GM19324 (cell line): ENCODE measurements around the gene ADNP.

Experiments used
- ATAC-seq: cut with Tn5 transposase; IDR thresholded peaks from one replicate; pipeline ENCODE4 v1.9.1; 2021; ENCODE audit warnings: mild to moderate bottlenecking, moderate library complexity; ENCODE audit not compliant: unreplicated experiment, low FRiP score

ADNP gene

GRCh38 chr20:50874758-50875665 is 56.2 kb downstream of the ADNP start:
- ATAC-seq: no peak

- ATAC-seq: no peak
These were observed 57.0 kb downstream of the ADNP start for GRCh38 chr20:50874111-50874757.

GRCh38 chr20:50873585-50873984 is 57.7 kb downstream of the ADNP start:
- no peak for ATAC-seq

- ATAC-seq: no peak
These were observed 58.4 kb downstream of the ADNP start for GRCh38 chr20:50872560-50873425.

GRCh38 chr20:50870561-50871161 is 60.6 kb downstream of the ADNP start:
- ATAC-seq: no peak

- ATAC-seq: no peak
These were observed 62.4 kb downstream of the ADNP start for GRCh38 chr20:50868509-50869495.

- ATAC-seq: no peak
These were observed 63.4 kb downstream of the ADNP start for GRCh38 chr20:50867805-50868204.

GRCh38 chr20:50866831-50867230 is 64.4 kb downstream of the ADNP start:
- no peak for ATAC-seq

GRCh38 chr20:50866036-50866685 is 65.1 kb downstream of the ADNP start:
- no peak for ATAC-seq

GRCh38 chr20:50865591-50865990 is 65.6 kb downstream of the ADNP start:
- ATAC-seq: no peak

- no peak for ATAC-seq
These were observed 66.1 kb downstream of the ADNP start for GRCh38 chr20:50865114-50865513.

GRCh38 chr20:50862546-50862945 is 68.7 kb downstream of the ADNP start:
- ATAC-seq: no peak

- ATAC-seq: no peak
These were observed 70.2 kb downstream of the ADNP start for GRCh38 chr20:50861012-50861411.

GRCh38 chr20:50859161-50859560 is 72.1 kb downstream of the ADNP start:
- ATAC-seq: no peak

GRCh38 chr20:50858525-50858924 is 72.7 kb downstream of the ADNP start:
- ATAC-seq: no peak

- no peak for ATAC-seq
These were observed 73.9 kb downstream of the ADNP start for GRCh38 chr20:50857348-50857747.

- no peak for ATAC-seq
These were observed 74.7 kb downstream of the ADNP start for GRCh38 chr20:50856475-50857041.
